SK-N-SH (cell line): ENCODE data around the gene MGRN1. TPM values are rescaled to one million over a fixed set of nuclear protein-coding genes. Genes with fewer than 3 reads are reported as not detected.

Experiments used
- CTCF ChIA-PET: fragments of 300-600, 350-600 bp; formaldehyde crosslinking; extraction: SDS; loops from one replicate; lab custom pipeline; 2021; lab: Yijun Ruan, JAX
- POLR2A ChIA-PET: fragments of 350-600 bp; sonication (Branson Sonifier 250); formaldehyde crosslinking; extraction: SDS; loops from one replicate; lab custom pipeline; 2020; ENCODE audit warnings: antibody characterized with exemption, inconsistent platforms; lab: Yijun Ruan, JAX
- DNase-seq: peaks from one replicate; pipeline ENCODE4 v3.0.0; 2012
- H2AFZ ChIP-seq: fragments of 200-600 bp; sonication (generic); 2 replicates; pipeline ENCODE4 v1.8.1; 2016; ENCODE audit warnings: antibody characterized with exemption, mild to moderate bottlenecking, low read depth
- H3F3A ChIP-seq: fragments of 200-600 bp; sonication (generic); replicated peaks from 2 replicates; pipeline ENCODE3; 2016; ENCODE audit warnings: antibody characterized with exemption, mild to moderate bottlenecking; ENCODE audit not compliant: insufficient read depth
- H3K27ac ChIP-seq, 2 experiments: fragments of 200-500 bp in 1 of 2; fragments of 200-600 bp in 1 of 2; sonication (Bioruptor generic) in 1 of 2; sonication (generic), shearing (Covaris generic) in 1 of 2; 2 replicates each; pipeline versions ENCODE4 v1.5.1 to v1.6.1; 2014 to 2016; ENCODE audit warnings: low read depth in 2 of 2, inconsistent platforms in 1 of 2, low read length in 1 of 2, mild to moderate bottlenecking in 1 of 2, mixed read lengths in 1 of 2
- H3K27me3 ChIP-seq: fragments of 200-600 bp; sonication (generic), shearing (Covaris generic); 2 replicates; pipeline ENCODE4 v1.6.1; 2016; ENCODE audit warnings: mixed run types; ENCODE audit not compliant: insufficient read depth
- H3K36me3 ChIP-seq, 2 experiments: fragments of 200-500 bp in 1 of 2; fragments of 200-600 bp in 1 of 2; sonication (Bioruptor generic) in 1 of 2; sonication (generic) in 1 of 2; replicated peaks in 1 of 2; 2 replicates each; pipeline versions ENCODE3 to v1.5.1; 2014 to 2016; ENCODE audit warnings: low read length in 1 of 2, mild to moderate bottlenecking in 1 of 2; ENCODE audit not compliant: insufficient read depth in 2 of 2, control insufficient read depth in 1 of 2
- H3K4me1 ChIP-seq, 2 experiments: fragments of 200-500 bp in 1 of 2; fragments of 200-600 bp in 1 of 2; sonication (Bioruptor generic) in 1 of 2; sonication (generic), shearing (Covaris generic) in 1 of 2; 2 replicates each; pipeline versions ENCODE4 v1.5.1 to v1.6.1; 2014 to 2016; ENCODE audit warnings: low read depth in 1 of 2, low read length in 1 of 2, mixed run types in 1 of 2; ENCODE audit not compliant: insufficient read depth in 2 of 2, control insufficient read depth in 1 of 2
- H3K4me2 ChIP-seq: fragments of 200-600 bp; sonication (generic), shearing (Covaris generic); 2 replicates; pipeline ENCODE4 v1.6.1; 2017; ENCODE audit warnings: mixed run types
- H3K4me3 ChIP-seq, 2 experiments: fragments of 200-500 bp in 1 of 2; fragments of 200-600 bp in 1 of 2; sonication (Bioruptor generic) in 1 of 2; sonication (generic), shearing (Covaris generic) in 1 of 2; 2 replicates each; pipeline versions ENCODE4 v1.5.1 to v1.8.1; 2014 to 2016; ENCODE audit warnings: low read depth in 2 of 2, inconsistent platforms in 1 of 2, low read length in 1 of 2, mild to moderate bottlenecking in 1 of 2, mixed read lengths in 1 of 2, moderate library complexity in 1 of 2
- H3K79me2 ChIP-seq: fragments of 200-600 bp; sonication (generic); 2 replicates; pipeline ENCODE4 v1.8.1; 2017; ENCODE audit warnings: mild to moderate bottlenecking; ENCODE audit not compliant: insufficient read depth
- H3K9ac ChIP-seq: fragments of 200-600 bp; sonication (generic); 2 replicates; pipeline ENCODE4 v1.6.1; 2017; ENCODE audit warnings: mixed run types
- H3K9me2 ChIP-seq: fragments of 200-600 bp; sonication (generic); 2 replicates; pipeline ENCODE4 v1.6.1; 2017; ENCODE audit warnings: mixed run types
- H3K9me3 ChIP-seq: fragments of 200-600 bp; sonication (generic); 2 replicates; pipeline ENCODE4 v1.6.1; 2017; ENCODE audit warnings: mixed run types, mild to moderate bottlenecking, moderate library complexity
- H4K20me1 ChIP-seq: fragments of 200-600 bp; sonication (generic); 2 replicates; pipeline ENCODE4 v1.6.1; 2017; ENCODE audit warnings: mild to moderate bottlenecking, mixed run types; ENCODE audit not compliant: insufficient read depth
- ELF1 ChIP-seq: IDR thresholded peaks from 2 replicates; pipeline ENCODE4 v1.4.0; 2012
- EP300 ChIP-seq, 2 experiments: IDR thresholded peaks; 2 replicates each; pipeline versions ENCODE4 v1.4.0 to v1.6.1; 2012; ENCODE audit warnings: borderline replicate concordance in 1 of 2, low read depth in 1 of 2, low read length in 1 of 2
- EZH2phosphoT487 ChIP-seq: fragments of 200-600 bp; sonication (generic); IDR thresholded peaks from 2 replicates; pipeline ENCODE4 v1.6.1; 2017; ENCODE audit warnings: low read depth, mixed run types, mild to moderate bottlenecking, antibody characterized with exemption, moderate library complexity, borderline replicate concordance
- PBX3 ChIP-seq: IDR thresholded peaks from 2 replicates; pipeline ENCODE4; 2012
- POLR2AphosphoS5 ChIP-seq: IDR thresholded peaks from 2 replicates; pipeline ENCODE4 v1.6.1; 2012; ENCODE audit warnings: low read depth, low read length
- RAD21 ChIP-seq: IDR thresholded peaks from 2 replicates; pipeline ENCODE4 v1.6.1; 2012; ENCODE audit warnings: mild to moderate bottlenecking, low read length
- RFX5 ChIP-seq: IDR thresholded peaks from 2 replicates; pipeline ENCODE4 v1.6.1; 2012; ENCODE audit warnings: mild to moderate bottlenecking, improper control_type of control experiment, low read length
- TAF1 ChIP-seq: IDR thresholded peaks from 2 replicates; pipeline ENCODE4 v1.6.1; 2012; ENCODE audit warnings: low read depth, mild to moderate bottlenecking, low read length, moderate library complexity, borderline replicate concordance
- TCF12 ChIP-seq: IDR thresholded peaks from 2 replicates; pipeline ENCODE4 v1.4.0; 2012
- TEAD4 ChIP-seq: IDR thresholded peaks from 2 replicates; pipeline ENCODE4 v1.4.0; 2012; ENCODE audit warnings: mild to moderate bottlenecking, borderline replicate concordance; ENCODE audit not compliant: insufficient read depth
- YY1 ChIP-seq: IDR thresholded peaks from 2 replicates; pipeline ENCODE4 v1.4.0; 2012; ENCODE audit warnings: low read depth, mild to moderate bottlenecking
- WGBS: methylation state at CpG from one replicate; pipeline ENCODE4 v1.1.6; 2017; ENCODE audit warnings: low lambda C conversion rate; 5-methylcytosine and 5-hydroxymethylcytosine counted together
- polyA plus RNA-seq, 3 experiments: library from polyadenylated mRNA; depleted of rRNA; stranded (reverse); fragments of >200 nt; gene quantifications; 2 replicates each; pipeline ENCODE4 v1.2.3, GENCODE V29; 2012
- TF ChIP-seq, protein P1 (sequence below): fragments of 150-350 bp; IDR thresholded peaks from 2 replicates; pipeline ENCODE4 v1.6.1; 2017; ENCODE audit warnings: antibody characterized with exemption, low read length, low read depth, borderline replicate concordance
- TF ChIP-seq, protein P2 (sequence below): fragments of 150-350 bp; IDR thresholded peaks from 2 replicates; pipeline ENCODE4 v1.6.1; 2016; ENCODE audit warnings: mild to moderate bottlenecking, low read depth, low read length

Gene MGRN1
- polyA plus RNA-seq, 1 of the 3 experiments (the other 2 are of a cell fraction) = 13.3 TPM

- TF ChIP-seq, protein P1, sequence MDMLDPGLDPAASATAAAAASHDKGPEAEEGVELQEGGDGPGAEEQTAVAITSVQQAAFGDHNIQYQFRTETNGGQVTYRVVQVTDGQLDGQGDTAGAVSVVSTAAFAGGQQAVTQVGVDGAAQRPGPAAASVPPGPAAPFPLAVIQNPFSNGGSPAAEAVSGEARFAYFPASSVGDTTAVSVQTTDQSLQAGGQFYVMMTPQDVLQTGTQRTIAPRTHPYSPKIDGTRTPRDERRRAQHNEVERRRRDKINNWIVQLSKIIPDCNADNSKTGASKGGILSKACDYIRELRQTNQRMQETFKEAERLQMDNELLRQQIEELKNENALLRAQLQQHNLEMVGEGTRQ = no peak
- TF ChIP-seq TCF12 = no peak
- TF ChIP-seq, all 33 proteins: peak for 0
Measured at GRCh38 chr16:4667203-4667963, 42.8 kb downstream of the MGRN1 start (continued).

GRCh38 chr16:4668313-4668960 is 43.8 kb downstream of the MGRN1 start:
- H3K9me2 ChIP-seq = no peaks in the 10 kb centered on the region
- H3K27me3 ChIP-seq = no peaks in the 10 kb centered on the region
- no peak overlapping the region for H3K4me3 ChIP-seq
- no peaks in the 10 kb centered on the region for H3K9me3 ChIP-seq
- no peaks in the 10 kb centered on the region for H4K20me1 ChIP-seq
- H2AFZ ChIP-seq = no peak overlapping the region
- no peaks in the 10 kb centered on the region for H3K79me2 ChIP-seq
- ChIA-PET CTCF (interaction anchor here (1.2 to 1.4 kb wide), 2 partner anchors 18 to 287 kb away, joined by 3 read pairs; no protein-coding TSS in a partner anchor), POLR2A (no interaction called here)
- no peak for TF ChIP-seq TEAD4
- no peak for TF ChIP-seq EP300 (IDR thresholded peaks at IDR 0.05; ENCODE audit: borderline replicate concordance in 1 of 2, low read depth in 1 of 2, low read length in 1 of 2)
- no peak for TF ChIP-seq RAD21
- no peak for TF ChIP-seq PBX3
- TF ChIP-seq, protein P1 = no peak
- TF ChIP-seq EZH2phosphoT487 = no peak
- TF ChIP-seq, protein P2, sequence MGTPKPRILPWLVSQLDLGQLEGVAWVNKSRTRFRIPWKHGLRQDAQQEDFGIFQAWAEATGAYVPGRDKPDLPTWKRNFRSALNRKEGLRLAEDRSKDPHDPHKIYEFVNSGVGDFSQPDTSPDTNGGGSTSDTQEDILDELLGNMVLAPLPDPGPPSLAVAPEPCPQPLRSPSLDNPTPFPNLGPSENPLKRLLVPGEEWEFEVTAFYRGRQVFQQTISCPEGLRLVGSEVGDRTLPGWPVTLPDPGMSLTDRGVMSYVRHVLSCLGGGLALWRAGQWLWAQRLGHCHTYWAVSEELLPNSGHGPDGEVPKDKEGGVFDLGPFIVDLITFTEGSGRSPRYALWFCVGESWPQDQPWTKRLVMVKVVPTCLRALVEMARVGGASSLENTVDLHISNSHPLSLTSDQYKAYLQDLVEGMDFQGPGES = no peak
- no peak for TF ChIP-seq POLR2AphosphoS5
- no peak for TF ChIP-seq TCF12
- no peak for TF ChIP-seq ELF1
- TF ChIP-seq YY1 = no peak
- TF ChIP-seq TAF1 = no peak
- TF ChIP-seq RFX5 = no peak
- no peak overlapping the region for H3K4me2 ChIP-seq
- WGBS = 96% methylated on average over 10 of the region's 10 CpGs
- H3K9ac ChIP-seq = no peak overlapping the region
- H3K27ac ChIP-seq = no peak overlapping the region
- no peak for DNase-seq
- H3F3A ChIP-seq = no peaks in the 10 kb centered on the region
- H3K4me1 ChIP-seq = no peaks in the 10 kb centered on the region
- peaks cover 15 to 31% of the 10 kb centered on the region in 2 experiments for H3K36me3 ChIP-seq
